Urinary bladder (tissue), 4 donors: ENCODE measurements around the gene POLE4. TPM values are rescaled to one million over a fixed set of nuclear protein-coding genes. Genes with fewer than 3 reads are reported as not detected.

Experiments used
- DNase-seq: peaks from one replicate; pipeline ENCODE4 v3.0.0-alpha.2; 2015; ENCODE audit errors: extremely low spot score
- H3K27ac ChIP-seq: one replicate; pipeline ENCODE4 v1.5.1; 2013; ENCODE audit warnings: low read depth, mild to moderate bottlenecking, moderate library complexity
- H3K36me3 ChIP-seq: one replicate; pipeline ENCODE4 v1.6.1; 2013; ENCODE audit warnings: mild to moderate bottlenecking, moderate library complexity; ENCODE audit not compliant: insufficient read depth
- H3K4me1 ChIP-seq: one replicate; pipeline ENCODE4 v1.6.1; 2013; ENCODE audit warnings: mild to moderate bottlenecking, moderate library complexity; ENCODE audit not compliant: insufficient read depth
- H3K4me3 ChIP-seq: one replicate; pipeline ENCODE4 v1.5.1; 2013; ENCODE audit warnings: low read depth, low read length
- WGBS: extraction: QIAGEN DNeasy Blood & Tissue Kit; methylation state at CpG from one replicate; pipeline ENCODE4 v1.1.7; 2013; 5-methylcytosine and 5-hydroxymethylcytosine counted together
- polyA plus RNA-seq: library from polyadenylated mRNA; stranded (reverse); fragments of 200-250 nt; gene quantifications from one replicate; pipeline ENCODE4 v1.2.3, GENCODE V29; 2013
- total RNA-seq: library from RNA; depleted of rRNA; stranded (reverse); fragments of >200 nt; gene quantifications from one replicate; pipeline ENCODE4 v1.2.3, GENCODE V29; 2014
- donor health status: healthy with polysubstance abuse.
- donor health status: healthy.

POLE4 gene
- total and polyA plus RNA-seq, 2 donors, result 18.1 to 57.0 TPM

GRCh38 chr2:74951211-74951754, 7.2 kb upstream of the POLE4 start:
- no peaks in the 10 kb centered on the region for H3K36me3 ChIP-seq
- no peak overlapping the region for H3K27ac ChIP-seq
- no peak overlapping the region for H3K4me3 ChIP-seq
- no peak for DNase-seq
- no peaks in the 10 kb centered on the region for H3K4me1 ChIP-seq
- 90% methylated on average over 1 of the region's 1 CpG for WGBS

DNA sequence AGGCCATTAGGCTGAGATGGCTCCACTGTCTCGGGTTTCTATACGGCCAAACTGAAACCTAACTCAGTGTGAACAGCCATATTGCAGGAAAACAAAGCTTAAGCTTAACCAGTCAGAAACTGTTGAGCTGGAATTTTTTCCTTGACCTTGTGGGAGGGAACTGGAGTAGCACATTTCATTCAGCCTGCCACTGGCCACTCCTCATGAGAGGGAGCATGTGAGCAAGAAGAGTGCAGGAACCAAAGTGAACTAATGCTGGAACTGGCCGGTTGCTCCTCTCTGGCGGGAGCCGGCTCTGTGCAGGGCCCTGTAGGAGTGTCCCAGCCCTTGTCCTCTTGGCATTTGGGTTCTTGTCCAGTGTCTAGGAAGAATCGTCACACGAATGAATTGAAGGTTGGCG, 5.9 kb upstream of the POLE4 start:
- no peaks in the 10 kb centered on the region for H3K36me3 ChIP-seq

DNA sequence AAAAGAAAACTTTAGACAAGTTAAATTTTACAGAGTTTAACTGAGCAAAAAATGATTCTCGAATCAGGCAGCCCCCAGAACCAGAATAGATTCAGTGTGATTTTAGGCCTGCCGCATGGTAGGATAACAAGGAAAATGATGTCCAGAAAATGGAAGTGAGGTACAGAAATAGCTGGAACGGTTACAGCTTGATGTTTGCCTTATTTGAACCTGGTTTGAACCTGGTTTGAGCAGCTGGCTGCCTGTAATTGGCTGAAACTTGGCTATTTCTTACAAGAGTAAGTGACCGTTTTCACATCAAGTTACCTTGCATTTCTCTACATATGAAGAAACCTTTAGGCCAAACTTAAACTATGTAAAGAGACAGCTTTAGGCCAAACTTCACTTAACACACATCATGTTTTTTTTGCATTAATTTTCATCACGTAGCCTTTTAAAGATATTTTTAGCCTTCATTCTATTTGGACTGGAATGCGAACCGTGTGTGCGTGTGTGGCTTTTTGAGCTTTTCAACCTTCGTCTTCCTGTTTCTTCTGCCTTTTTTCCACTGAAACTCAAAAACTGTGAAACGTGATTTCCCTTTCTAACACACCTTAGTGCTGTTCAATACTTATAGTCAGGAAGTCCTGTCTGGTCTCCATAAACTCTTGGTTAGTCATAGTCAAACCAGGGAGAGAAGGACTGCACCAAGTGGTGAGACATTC, 4.5 kb upstream of the POLE4 start:
- DNase-seq, result no peak
- no peak overlapping the region for H3K4me3 ChIP-seq
- WGBS, result 91% methylated on average over 10 of the region's 10 CpGs
- H3K36me3 ChIP-seq, result no peaks in the 10 kb centered on the region
- no peaks in the 10 kb centered on the region for H3K4me1 ChIP-seq
- no peak overlapping the region for H3K27ac ChIP-seq

More for the DNA sequence above, 5.9 kb upstream of the POLE4 start:
- no peak overlapping the region for H3K27ac ChIP-seq
- H3K4me3 ChIP-seq, result no peak overlapping the region
- no peak for DNase-seq
- no peaks in the 10 kb centered on the region for H3K4me1 ChIP-seq
- WGBS, result 98% methylated on average over 8 of the region's 8 CpGs

DNA sequence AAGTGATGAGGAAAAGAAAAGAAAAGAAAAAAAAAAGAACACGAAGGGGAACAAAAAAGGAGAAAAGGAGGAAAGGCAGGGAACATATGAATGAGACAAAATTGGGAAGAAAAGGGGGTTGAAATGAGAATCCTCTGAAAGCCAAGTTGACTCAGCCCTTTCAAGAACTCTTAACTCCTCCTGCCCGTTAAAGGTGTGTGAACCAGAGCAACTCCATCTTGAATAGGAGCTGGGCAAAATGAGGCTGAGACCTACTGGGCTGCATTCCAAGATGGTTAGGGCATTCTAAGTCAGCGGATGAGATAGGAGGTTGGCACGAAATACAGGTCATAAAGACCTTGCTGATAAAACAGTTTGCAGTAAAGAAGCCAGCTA, 4.0 kb upstream of the POLE4 start:
- Histone ChIP-seq H3K36me3 (no peaks in the 10 kb centered on the region), H3K4me3 (no peak overlapping the region), H3K4me1 (no peaks in the 10 kb centered on the region), H3K27ac (no peak overlapping the region)
- WGBS, result 92% methylated on average over 4 of the region's 4 CpGs
- no peak for DNase-seq

DNA sequence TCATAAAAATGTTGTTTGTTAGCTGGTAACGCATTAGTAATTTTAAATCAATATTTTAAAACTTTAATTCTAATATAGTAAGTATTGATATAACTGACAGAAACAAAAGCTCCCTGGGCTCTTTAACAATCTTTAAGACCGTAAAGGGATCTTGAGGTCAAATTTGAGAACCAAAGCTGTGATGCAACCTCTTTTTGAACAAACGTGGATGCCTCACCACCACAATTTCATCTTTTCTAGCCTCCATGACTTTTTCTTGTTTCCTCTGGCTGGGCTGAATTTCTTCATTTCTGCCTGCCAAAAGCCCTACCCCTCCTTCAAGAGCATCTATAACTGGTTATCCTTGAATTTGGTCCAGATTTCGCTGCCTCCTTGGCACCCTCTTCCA, 563 bp upstream of the POLE4 start:
- DNase-seq, result no peak
- H3K36me3 ChIP-seq, result no peaks in the 10 kb centered on the region
- H3K4me1 ChIP-seq, result no peaks in the 10 kb centered on the region
- H3K27ac ChIP-seq, result peak overlapping the region; percentile 75
- H3K4me3 ChIP-seq, result peak overlapping the region; percentile 58
- 59% methylated on average over 4 of the region's 4 CpGs for WGBS

GRCh38 chr2:74959106-74959751, 786 bp downstream of the POLE4 start:
- H3K4me1 ChIP-seq, result no peaks in the 10 kb centered on the region
- 84% methylated on average over 10 of the region's 10 CpGs for WGBS
- peak overlapping the region; percentile 58 for H3K4me3 ChIP-seq
- no peaks in the 10 kb centered on the region for H3K36me3 ChIP-seq
- DNase-seq, result no peak
- peak overlapping the region; percentile 14 for H3K27ac ChIP-seq

DNA sequence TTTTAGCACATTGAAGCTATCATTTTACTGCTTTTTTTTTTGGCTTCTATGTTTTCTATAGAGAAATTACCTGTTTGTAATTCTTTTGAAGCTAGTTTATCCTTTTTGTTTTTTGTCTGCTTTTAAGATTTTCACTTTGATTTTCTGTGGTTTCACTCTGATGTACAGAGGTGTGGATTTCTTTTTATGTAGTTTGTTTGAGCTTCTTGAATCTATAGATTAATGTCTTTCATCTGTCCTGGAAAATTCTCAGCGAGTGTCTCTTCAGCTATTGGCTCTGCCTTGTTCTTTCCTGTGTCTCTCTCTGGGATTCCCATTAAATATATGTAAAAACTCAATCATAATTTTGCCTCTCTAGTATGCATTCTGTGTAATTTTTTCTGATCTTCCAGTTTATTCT, 8.4 kb downstream of the POLE4 start:
- no peaks in the 10 kb centered on the region for H3K36me3 ChIP-seq
- WGBS, result 95% methylated on average over 1 of the region's 1 CpG
- H3K4me3 ChIP-seq, result no peak overlapping the region
- no peak overlapping the region for H3K27ac ChIP-seq
- no peaks in the 10 kb centered on the region for H3K4me1 ChIP-seq
- no peak for DNase-seq

GRCh38 chr2:74975016-74975415, 16.6 kb downstream of the POLE4 start:
- Histone ChIP-seq H3K4me3 (no peak overlapping the region), H3K27ac (no peak overlapping the region), H3K36me3 (no peaks in the 10 kb centered on the region), H3K4me1 (no peaks in the 10 kb centered on the region)
- WGBS, result 80% methylated on average over 7 of the region's 7 CpGs
- DNase-seq, result no peak

- Histone ChIP-seq H3K4me1 (no peaks in the 10 kb centered on the region), H3K4me3 (no peak overlapping the region), H3K36me3 (no peaks in the 10 kb centered on the region), H3K27ac (no peak overlapping the region)
- DNase-seq, result no peak
These were observed 21.4 kb downstream of the POLE4 start for GRCh38 chr2:74979844-74980243.

DNA sequence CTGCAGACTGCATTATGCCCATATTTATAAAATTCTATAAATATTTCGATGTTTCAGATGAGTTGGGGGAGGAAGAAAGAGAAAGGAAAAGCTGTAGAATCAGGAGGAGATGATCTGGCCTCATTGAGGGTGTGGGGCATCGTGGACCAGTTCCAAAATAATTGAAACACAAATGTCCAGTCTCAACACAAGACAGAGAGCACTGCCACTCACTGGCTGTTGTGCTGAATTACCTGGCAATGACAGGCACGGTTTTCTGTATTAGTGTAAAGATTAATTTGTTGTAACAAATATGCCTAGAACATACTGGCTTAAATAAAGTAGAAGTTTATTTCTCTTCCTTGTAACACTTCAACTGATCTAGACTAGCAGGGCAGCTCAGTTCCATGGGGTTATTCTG, 24.1 kb downstream of the POLE4 start:
- DNase-seq, result no peak
- no peak overlapping the region for H3K4me3 ChIP-seq
- no peaks in the 10 kb centered on the region for H3K4me1 ChIP-seq
- no peak overlapping the region for H3K27ac ChIP-seq
- H3K36me3 ChIP-seq, result no peaks in the 10 kb centered on the region
- 83% methylated on average over 3 of the region's 3 CpGs for WGBS

GRCh38 chr2:74983631-74984392, 25.4 kb downstream of the POLE4 start:
- H3K27ac ChIP-seq, result no peak overlapping the region
- no peaks in the 10 kb centered on the region for H3K4me1 ChIP-seq
- no peak overlapping the region for H3K4me3 ChIP-seq
- no peak for DNase-seq
- H3K36me3 ChIP-seq, result no peaks in the 10 kb centered on the region
- 95% methylated on average over 5 of the region's 5 CpGs for WGBS

DNA sequence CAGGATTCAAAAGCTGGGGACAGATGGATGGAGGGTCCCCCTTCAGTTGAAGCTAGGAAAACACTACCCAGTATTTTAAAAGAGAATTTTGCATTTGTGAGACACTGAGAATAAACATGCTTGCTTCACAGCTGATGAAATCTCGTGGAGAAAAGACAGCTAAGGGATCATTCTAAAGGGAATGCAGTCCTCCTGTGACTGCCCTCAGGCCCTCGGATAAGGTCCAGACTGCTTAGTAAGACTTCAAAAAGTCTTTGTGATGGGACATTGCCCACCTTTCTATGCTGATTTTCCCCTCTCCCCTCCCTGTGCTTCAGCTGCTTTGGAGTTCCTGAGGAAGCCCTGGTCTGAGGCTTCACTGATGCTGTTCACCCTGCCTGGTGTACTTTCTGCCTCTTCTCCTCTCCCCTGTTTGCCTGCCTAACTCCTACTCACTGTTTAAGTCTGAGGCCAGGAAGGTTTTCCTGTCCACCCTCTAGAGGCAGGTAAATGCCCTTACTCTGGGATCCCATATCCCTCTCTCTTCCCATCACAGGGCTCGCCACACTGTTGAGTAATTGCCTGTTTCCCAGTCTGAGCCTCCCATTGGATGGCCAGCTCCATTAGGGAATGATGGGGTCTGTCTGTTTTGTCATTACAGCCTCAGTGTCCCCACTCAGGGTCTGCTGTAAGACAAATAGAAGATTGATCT, 26.6 kb downstream of the POLE4 start:
- Histone ChIP-seq H3K4me3 (no peak overlapping the region), H3K36me3 (no peaks in the 10 kb centered on the region), H3K27ac (no peak overlapping the region), H3K4me1 (no peaks in the 10 kb centered on the region)
- DNase-seq, result no peak
- 85% methylated on average over 3 of the region's 3 CpGs for WGBS

- H3K4me3 ChIP-seq, result no peak overlapping the region
- WGBS, result 54% methylated on average over 7 of the region's 7 CpGs
- no peak overlapping the region for H3K27ac ChIP-seq
- H3K36me3 ChIP-seq, result no peaks in the 10 kb centered on the region
- no peak for DNase-seq
- no peaks in the 10 kb centered on the region for H3K4me1 ChIP-seq
These were observed 27.7 kb downstream of the POLE4 start for GRCh38 chr2:74985978-74986609.
